ENCODE results near the gene RPL3.
A peak's percentile ranks its signal among the peaks of the same experiment; 100 is the strongest.
"Not testable (repeated sequence)": the region's sequence is repeated elsewhere in the genome, so short reads cannot be mapped to it uniquely, and the experiment has no call there.

Gene RPL3
- 254 to 572 (median 378) reads per million in 17 experiments for total RNA-seq

GRCh38 chr22:39319284-39320022 lies at the start of gene RPL3:
TSS of gene RPL3 (minus strand) at chr22:39319623. CDS start at chr22:39319597, 26 bp downstream.
- peak; percentile 99 for DNase-seq

DNA sequence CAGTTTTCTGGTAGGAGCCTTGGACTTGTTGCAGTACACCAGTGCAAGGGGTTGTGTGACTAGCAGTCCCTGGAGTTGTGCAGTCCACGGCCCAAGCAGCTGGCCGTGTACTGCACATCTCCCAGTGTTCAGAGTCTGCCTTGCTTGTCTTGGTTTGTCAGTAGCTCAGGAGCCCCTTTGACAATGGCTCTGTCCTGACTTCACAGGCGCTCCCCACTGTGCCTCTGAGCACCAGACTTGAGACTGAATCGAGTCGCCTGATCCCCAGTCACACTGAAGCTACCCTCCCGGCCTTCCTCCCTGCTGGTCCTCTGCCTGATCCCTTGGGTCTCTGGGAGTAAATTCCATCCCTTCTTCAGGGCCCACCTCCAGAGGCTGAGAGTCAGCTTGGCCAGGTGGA lies 49.8 kb upstream of the RPL3 start:
- DNase-seq: no peak

DNA sequence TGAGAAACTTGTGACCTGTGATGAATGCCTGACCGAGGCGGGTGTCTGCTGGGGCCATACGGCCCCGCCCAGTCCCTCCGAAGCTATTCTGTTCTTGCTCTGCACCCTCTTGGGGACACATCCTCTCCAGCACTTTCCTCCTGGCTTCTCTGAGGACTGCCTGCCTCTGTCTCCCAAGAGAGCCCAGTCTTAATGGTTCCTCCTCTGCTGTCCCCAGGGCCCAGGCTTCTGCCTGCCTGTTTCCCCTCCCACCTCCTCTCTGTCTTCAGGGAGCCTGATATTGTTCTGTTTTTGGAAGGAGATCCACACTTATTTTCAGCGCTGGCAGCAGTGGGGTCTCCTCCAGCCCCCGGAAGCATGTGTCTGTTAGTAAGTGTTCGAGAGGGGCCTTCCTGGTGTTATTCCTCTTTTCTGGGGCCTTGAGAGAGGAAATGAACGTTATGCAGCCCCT lies 49.1 kb upstream of the RPL3 start:
- DNase-seq: peak; percentile 56 to 71 (median 69)

DNA sequence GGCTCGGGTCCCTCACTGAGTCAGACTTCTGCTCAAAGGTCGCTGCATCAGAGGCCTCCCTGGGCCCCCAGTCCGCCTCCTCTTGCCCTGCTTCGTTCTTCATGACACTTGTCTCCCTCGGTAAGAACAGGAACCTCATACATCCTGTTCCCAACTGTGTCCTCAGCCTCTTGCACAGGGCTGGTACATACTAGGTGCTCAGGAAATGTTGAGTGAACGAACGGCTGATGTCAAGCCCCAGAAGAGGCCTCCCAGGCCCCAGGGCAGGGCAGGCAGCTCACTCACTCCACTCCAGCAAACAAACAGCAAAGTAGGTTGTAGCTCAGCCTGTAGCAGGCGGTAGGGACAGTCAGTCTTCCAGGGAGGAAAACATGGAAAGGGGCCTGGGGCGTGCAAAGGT lies 47.6 kb upstream of the RPL3 start:
- DNase-seq: peak; percentile 11 to 55 (median 44)

DNA sequence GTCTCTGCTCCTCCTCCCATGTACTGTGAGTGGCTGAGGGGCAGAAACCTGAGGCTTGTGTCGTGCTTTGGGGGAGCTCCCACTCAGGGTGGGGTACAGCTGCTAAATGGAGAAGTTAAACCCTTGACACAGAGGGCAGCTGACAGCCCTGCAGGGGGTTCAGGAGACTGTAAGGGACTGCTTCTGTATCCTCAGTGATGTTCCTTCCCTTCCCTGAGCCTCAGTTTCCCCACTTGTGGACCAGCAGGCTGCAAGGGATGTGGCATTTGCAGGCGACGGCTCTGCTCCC lies 46.0 kb upstream of the RPL3 start:
- peak in 1 of 4 experiments; percentile 28 for DNase-seq

GRCh38 chr22:39364714-39365491 lies 45.5 kb upstream of the RPL3 start:
- DNase-seq: peak in 2 of 4 experiments; percentile 6 to 34

GRCh38 chr22:39363751-39364515 lies 44.5 kb upstream of the RPL3 start:
- DNase-seq: no peak

DNA sequence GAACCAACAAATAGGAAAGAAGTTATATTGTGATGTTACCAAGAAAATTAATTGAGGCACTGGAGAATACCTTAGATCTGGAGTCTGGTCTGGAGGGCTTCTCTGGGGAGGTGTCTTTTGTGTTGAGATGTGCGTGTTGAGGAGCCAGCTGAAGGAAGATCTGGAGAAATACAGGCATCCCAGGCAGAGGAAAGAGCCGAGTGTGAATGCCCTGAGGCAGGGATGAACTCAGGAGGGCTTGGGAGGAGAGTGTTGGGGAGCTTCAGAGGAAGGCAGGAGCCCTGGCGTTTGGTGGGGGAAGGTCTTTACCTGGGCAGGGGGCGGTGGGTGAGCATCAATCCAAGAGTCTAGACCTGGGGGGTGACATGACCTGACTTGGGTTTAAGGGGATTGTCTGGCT lies 43.5 kb upstream of the RPL3 start:
- DNase-seq: no peak

DNA sequence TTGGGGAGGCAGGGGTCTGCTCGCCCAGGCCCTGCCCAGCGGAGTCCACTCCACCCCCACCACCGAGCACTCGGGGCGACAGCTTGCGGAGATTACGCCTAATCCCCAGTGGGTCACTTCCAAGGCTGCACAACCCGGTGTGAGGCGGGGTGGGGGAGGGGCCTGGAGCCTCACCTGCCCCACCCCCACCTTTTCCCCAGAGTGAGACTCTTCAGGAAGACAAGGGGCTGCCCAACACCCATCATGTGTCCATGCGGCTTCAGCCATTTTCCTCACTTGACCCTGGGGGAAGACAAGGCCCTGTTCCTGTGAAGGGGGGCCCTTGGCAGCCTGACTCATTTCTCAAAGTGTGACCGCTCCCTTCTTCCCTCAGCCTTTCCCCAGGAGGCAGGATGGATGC lies 42.8 kb upstream of the RPL3 start:
- DNase-seq: no peak

- no peak for DNase-seq
Measured at GRCh38 chr22:39361496-39361895, 42.1 kb upstream of the RPL3 start.

- no peak for DNase-seq
Measured at GRCh38 chr22:39360674-39361413, 41.4 kb upstream of the RPL3 start.

DNA sequence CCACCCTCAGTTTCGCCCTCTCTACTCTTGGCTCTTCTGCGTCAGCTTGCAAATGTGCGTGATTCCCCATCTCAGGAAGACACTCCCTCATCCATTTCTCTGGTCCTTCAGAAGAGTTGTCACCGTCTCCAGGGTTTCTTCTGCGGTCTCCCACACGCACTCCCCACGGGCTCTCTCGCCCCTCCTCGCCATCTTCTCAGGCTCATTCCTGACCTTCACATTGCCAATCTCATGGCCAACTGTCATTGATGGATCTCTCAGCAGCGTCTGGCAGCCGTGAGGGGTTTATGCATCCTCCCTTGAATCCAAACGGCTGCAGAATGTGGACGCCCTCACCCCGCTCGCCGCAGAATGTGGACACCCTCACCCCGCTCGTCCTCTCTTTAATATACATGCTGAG lies 40.8 kb upstream of the RPL3 start:
- DNase-seq: no peak

DNA sequence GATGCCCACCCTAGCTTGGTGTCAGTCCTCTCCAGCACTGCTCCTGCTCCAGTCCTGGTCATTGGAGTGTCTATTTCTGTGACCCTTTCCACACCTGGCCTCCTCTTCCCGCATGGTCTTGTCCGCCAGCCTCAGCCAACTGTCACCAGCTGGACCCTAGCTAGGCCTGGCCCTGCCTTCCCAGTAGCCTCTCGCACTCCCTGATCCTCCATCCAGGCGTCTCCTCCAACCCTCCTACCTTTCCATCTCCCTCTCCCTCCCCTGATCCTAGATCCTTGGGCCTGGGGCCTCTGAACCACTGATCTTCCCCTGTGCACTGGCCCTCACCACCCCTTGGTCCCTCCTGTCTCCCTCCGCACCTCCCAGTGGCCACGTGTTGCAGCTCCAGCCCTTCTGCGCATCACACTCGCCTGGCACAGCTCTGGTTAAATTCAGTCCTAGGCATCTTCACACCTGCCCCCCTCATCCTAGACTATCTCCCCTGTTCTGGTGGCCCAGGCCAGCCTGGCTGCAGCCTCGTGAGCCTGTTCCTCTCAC lies 40.3 kb upstream of the RPL3 start:
- DNase-seq: no peak

DNA sequence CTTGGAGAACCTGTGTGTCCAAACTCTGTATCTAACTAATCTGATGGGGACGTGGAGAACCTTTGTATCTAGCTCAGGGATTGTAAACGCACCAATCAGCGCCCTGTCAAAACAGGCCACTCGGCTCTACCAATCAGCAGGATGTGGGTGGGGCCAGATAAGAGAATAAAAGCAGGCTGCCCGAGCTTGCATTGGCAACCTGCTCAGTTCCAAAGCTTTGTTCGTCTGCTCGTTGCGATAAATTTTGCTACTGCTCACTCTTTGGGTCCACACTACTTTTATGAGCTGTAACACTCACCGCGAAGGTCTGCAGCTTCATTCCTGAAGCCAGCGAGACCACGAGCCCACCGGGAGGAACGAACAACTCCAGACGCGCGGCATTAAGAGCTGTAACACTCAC lies 38.8 kb upstream of the RPL3 start:
- not testable (repeated sequence) for DNase-seq

DNA sequence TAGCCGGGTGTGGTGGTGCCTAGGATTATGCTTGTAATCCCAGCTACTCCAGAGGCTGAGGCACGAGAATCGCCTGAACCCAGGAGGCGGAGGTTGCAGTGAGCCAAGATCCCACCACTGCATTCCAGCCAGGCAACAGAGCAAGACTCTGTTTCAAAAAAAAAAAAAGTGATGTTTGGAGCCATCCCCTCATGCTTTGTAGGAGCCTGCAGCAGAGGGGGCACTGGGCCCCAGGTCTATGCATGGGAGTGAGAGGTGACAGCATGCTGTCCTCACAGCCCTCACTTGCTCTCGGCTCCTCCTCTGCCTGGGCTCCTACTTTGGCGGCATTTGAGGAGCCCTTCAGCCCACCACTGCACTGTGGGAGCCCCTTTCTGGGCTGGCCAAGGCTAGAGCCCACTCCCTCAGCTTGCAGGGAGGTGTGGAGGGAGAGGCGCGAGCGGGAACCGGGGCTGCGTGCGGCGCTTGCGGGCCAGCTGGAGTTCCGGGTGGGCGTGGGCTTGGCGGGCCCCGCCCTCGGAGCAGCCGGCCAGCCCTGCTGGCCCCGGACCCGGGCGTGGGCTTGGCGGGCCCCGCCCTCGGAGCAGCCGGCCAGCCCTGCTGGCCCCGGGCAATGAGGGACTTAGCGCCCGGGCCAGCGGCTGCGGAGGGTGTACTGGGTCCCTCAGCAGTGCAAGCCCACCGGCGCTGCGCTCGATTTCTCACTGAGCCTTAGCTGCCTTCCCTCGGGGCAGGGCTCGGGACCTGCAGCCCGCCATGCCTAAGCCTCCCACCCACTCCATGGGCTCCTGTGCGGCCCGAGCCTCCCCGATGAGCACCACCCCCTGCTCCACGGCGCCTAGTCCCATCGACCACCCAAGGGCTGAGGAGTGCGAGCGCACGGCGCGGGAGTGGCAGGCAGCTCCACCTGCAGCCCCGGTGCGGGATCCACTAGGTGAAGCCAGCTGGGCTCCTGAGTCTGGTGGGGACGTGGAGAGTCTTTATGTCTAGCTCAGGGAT lies 38.0 kb upstream of the RPL3 start:
- DNase-seq: not testable (repeated sequence)

GRCh38 chr22:39356464-39356863 lies 37.0 kb upstream of the RPL3 start:
- DNase-seq: no peak

DNA sequence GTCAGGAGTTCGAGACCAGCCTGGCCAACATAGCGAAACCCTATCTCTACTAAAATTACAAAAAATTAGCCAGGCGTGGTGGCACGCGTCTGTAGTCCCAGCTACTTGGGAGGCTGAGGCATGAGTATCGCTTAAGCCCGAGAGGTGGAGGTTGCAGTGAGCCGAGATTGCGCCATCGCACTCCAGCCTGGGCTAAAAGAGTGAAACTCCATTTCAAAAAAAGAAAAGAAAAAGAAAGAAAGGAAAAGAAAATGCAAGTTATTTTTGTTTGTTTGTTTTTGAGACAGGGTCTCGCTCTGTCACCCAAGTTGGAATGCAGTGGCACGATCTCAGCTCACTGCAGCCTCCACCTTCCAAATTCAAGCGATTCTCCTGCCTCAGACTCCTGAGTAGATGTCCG lies 36.4 kb upstream of the RPL3 start:
- not testable (repeated sequence) for DNase-seq

GRCh38 chr22:39355080-39355479 lies 35.7 kb upstream of the RPL3 start:
- no peak for DNase-seq

DNA sequence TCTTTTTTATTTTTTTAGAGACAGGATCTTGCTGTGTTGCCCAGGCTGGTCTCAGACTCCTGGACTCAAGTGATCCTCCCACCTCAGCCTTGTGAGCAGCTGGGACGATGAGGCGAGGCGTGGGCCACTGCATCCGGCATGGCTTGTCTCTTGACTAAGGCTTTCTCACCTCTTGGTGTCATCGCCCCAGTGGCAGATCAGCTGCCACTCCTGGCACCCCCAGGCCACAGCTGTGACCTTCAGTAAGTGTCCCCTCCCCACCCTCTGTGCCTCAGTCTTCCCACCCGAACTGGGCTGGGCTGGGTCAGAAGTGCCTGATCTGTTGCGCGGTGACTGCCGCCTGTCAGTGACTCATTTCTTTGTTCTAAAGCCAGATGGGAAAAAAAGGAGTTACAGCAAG lies 33.9 kb upstream of the RPL3 start:
- DNase-seq: peak; percentile 26 to 65 (median 54)

GRCh38 chr22:39352306-39352891 lies 33.0 kb upstream of the RPL3 start:
- no peak for DNase-seq
